ENCODE results near the gene HLA-DQA1.

HLA-DQA1 gene

DNA sequence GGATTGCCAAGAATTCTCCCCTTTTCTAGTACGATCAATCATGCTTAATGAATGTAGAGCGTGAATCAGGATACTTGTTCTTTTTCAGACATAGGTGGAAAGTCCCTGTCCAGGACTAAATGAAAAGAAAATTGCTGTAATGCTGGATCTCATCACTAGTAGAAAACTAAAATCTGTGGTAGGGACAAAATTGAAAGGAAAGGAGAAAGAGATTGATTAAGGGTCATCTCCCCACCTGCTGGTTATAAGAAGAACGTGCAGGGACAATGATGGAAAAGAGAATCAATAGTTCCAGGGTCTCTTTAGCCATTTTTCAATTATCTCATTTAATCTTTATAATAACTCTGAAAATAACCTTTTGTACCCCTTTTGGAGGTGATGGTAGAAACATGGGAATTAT, 28.8 kb upstream of the HLA-DQA1 start:
- WGBS (ENCODE audit: extremely low coverage, insufficient coverage, low lambda C conversion rate): no CpG with 5 or more reads among the region's 3 CpGs
- no peaks in the 10 kb centered on the region for H3K79me1 ChIP-seq (ENCODE audit: low read length)

GRCh38 chr6:32609391-32609730, 27.8 kb upstream of the HLA-DQA1 start:
- H3K36me3 ChIP-seq (ENCODE audit: control insufficient read depth, insufficient read depth, low read length): no peaks in the 10 kb centered on the region
- no peak overlapping the region for H3K27ac ChIP-seq (ENCODE audit: low read depth, low read length)
- no peaks in the 10 kb centered on the region for H3K4me1 ChIP-seq (ENCODE audit: control insufficient read depth, low read depth, low read length)
- H3K79me2 ChIP-seq (ENCODE audit: control insufficient read depth, insufficient read depth, low read length): no peaks in the 10 kb centered on the region
- H3K4me2 ChIP-seq (ENCODE audit: low read length): no peak overlapping the region
- H3K23ac ChIP-seq (ENCODE audit: low read length): no peak overlapping the region
- no peak for DNase-seq
- 100% methylated on average over 3 of the region's 3 CpGs for WGBS (ENCODE audit: extremely low coverage, insufficient coverage, low lambda C conversion rate)
- no peak overlapping the region for H4K5ac ChIP-seq (ENCODE audit: low read length)
- no peaks in the 10 kb centered on the region for H3K27me3 ChIP-seq (ENCODE audit: insufficient read depth, low read length, poor library complexity)
- no peaks in the 10 kb centered on the region for H3K79me1 ChIP-seq (ENCODE audit: low read length)
- H2BK5ac ChIP-seq (ENCODE audit: low read length): no peak overlapping the region
- H2BK15ac ChIP-seq (replicated peaks; ENCODE audit: low read depth): no peak overlapping the region
- no peak overlapping the region for H3K18ac ChIP-seq (ENCODE audit: low read length)
- no peak overlapping the region for H3K9ac ChIP-seq (ENCODE audit: low read length)
- H3K56ac ChIP-seq (ENCODE audit: low read length): no peak overlapping the region
- no peak overlapping the region for H3K4ac ChIP-seq (ENCODE audit: low read depth, low read length)
- no peak overlapping the region for H3K4me3 ChIP-seq (ENCODE audit: low read length)
- H4K8ac ChIP-seq (ENCODE audit: low read depth, low read length): no peak overlapping the region
- peak overlapping the region; percentile 54 for H2BK120ac ChIP-seq (ENCODE audit: low read depth, low read length)
- H2AK5ac ChIP-seq (ENCODE audit: low read length): no peak overlapping the region

More for the DNA sequence above, 28.8 kb upstream of the HLA-DQA1 start:
- Histone ChIP-seq H4K5ac (ENCODE audit: low read length) (no peak overlapping the region), H3K9ac (ENCODE audit: low read length) (no peak overlapping the region), H2BK5ac (ENCODE audit: low read length) (no peak overlapping the region), H3K79me2 (ENCODE audit: control insufficient read depth, insufficient read depth, low read length) (no peaks in the 10 kb centered on the region), H3K56ac (ENCODE audit: low read length) (no peak overlapping the region), H4K8ac (ENCODE audit: low read depth, low read length) (no peak overlapping the region), H3K4me2 (ENCODE audit: low read length) (no peak overlapping the region), H2BK15ac (replicated peaks; ENCODE audit: low read depth) (no peak overlapping the region), H3K27ac (ENCODE audit: low read depth, low read length) (no peak overlapping the region), H2BK120ac (ENCODE audit: low read depth, low read length) (no peak overlapping the region), H3K4me3 (ENCODE audit: low read length) (no peak overlapping the region), H3K23ac (ENCODE audit: low read length) (no peak overlapping the region), H3K36me3 (ENCODE audit: control insufficient read depth, insufficient read depth, low read length) (no peaks in the 10 kb centered on the region), H3K4me1 (ENCODE audit: control insufficient read depth, low read depth, low read length) (no peaks in the 10 kb centered on the region), H2AK5ac (ENCODE audit: low read length) (no peak overlapping the region), H3K4ac (ENCODE audit: low read depth, low read length) (no peak overlapping the region), H3K18ac (ENCODE audit: low read length) (no peak overlapping the region), H3K27me3 (ENCODE audit: insufficient read depth, low read length, poor library complexity) (no peaks in the 10 kb centered on the region)
- no peak for DNase-seq

- Histone ChIP-seq H3K79me1 (ENCODE audit: low read length) (no peaks in the 10 kb centered on the region), H2BK5ac (ENCODE audit: low read length) (no peak overlapping the region), H2AK5ac (ENCODE audit: low read length) (no peak overlapping the region), H3K27me3 (ENCODE audit: insufficient read depth, low read length, poor library complexity) (no peaks in the 10 kb centered on the region), H2BK120ac (ENCODE audit: low read depth, low read length) (no peak overlapping the region), H3K18ac (ENCODE audit: low read length) (no peak overlapping the region), H3K36me3 (ENCODE audit: control insufficient read depth, insufficient read depth, low read length) (no peaks in the 10 kb centered on the region), H3K4me1 (ENCODE audit: control insufficient read depth, low read depth, low read length) (no peaks in the 10 kb centered on the region), H2BK15ac (replicated peaks; ENCODE audit: low read depth) (no peak overlapping the region), H3K27ac (ENCODE audit: low read depth, low read length) (no peak overlapping the region), H4K8ac (ENCODE audit: low read depth, low read length) (no peak overlapping the region), H3K79me2 (ENCODE audit: control insufficient read depth, insufficient read depth, low read length) (no peaks in the 10 kb centered on the region), H3K23ac (ENCODE audit: low read length) (no peak overlapping the region), H4K5ac (ENCODE audit: low read length) (no peak overlapping the region), H3K4ac (ENCODE audit: low read depth, low read length) (no peak overlapping the region), H3K56ac (ENCODE audit: low read length) (no peak overlapping the region), H3K4me2 (ENCODE audit: low read length) (no peak overlapping the region), H3K9ac (ENCODE audit: low read length) (no peak overlapping the region), H3K4me3 (ENCODE audit: low read length) (no peak overlapping the region)
- WGBS (ENCODE audit: extremely low coverage, insufficient coverage, low lambda C conversion rate): 100% methylated on average over 1 of the region's 8 CpGs
- DNase-seq: peak; percentile 98
Observed at GRCh38 chr6:32609731-32610640, 27.2 kb upstream of the HLA-DQA1 start.

DNA sequence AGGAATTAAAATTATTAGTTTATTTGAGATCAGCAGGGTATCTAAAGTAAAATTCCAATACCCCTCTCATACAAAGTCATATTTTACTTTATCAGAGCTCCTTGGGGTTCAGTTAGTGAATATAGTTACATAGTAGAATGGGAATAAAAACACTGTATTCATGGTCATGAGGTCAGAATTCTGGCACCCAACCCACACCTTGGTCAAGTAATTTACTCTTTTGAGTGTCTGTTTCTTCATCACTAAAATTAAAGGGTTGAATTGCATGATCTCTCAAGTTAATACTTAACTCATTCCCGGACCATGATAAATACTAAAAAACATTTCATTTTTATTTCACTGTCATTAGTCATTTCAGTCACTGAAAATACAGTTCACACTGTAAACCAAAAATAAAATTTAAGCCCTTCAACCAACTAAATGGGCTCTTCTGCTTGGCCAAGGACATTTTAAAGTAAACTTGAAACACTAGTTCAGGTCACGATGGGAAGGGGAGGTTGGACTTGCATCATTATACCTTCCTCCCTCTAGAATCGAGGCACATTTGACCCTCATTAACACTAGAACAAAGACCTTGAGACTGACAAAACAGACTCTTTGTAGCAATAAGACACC, 26.4 kb upstream of the HLA-DQA1 start:
- no peaks in the 10 kb centered on the region for H3K36me3 ChIP-seq (ENCODE audit: control insufficient read depth, insufficient read depth, low read length)
- WGBS (ENCODE audit: extremely low coverage, insufficient coverage, low lambda C conversion rate): no CpG with 5 or more reads among the region's 3 CpGs
- DNase-seq: no peak
- H3K79me1 ChIP-seq (ENCODE audit: low read length): no peaks in the 10 kb centered on the region
- H3K4me1 ChIP-seq (ENCODE audit: control insufficient read depth, low read depth, low read length): no peaks in the 10 kb centered on the region
- no peak overlapping the region for H3K18ac ChIP-seq (ENCODE audit: low read length)
- no peak overlapping the region for H2BK5ac ChIP-seq (ENCODE audit: low read length)
- H4K5ac ChIP-seq (ENCODE audit: low read length): no peak overlapping the region
- no peak overlapping the region for H2BK120ac ChIP-seq (ENCODE audit: low read depth, low read length)
- H3K9ac ChIP-seq (ENCODE audit: low read length): no peak overlapping the region
- H3K4me2 ChIP-seq (ENCODE audit: low read length): no peak overlapping the region
- no peak overlapping the region for H3K4me3 ChIP-seq (ENCODE audit: low read length)
- H3K23ac ChIP-seq (ENCODE audit: low read length): no peak overlapping the region
- H2BK15ac ChIP-seq (replicated peaks; ENCODE audit: low read depth): no peak overlapping the region
- no peak overlapping the region for H2AK5ac ChIP-seq (ENCODE audit: low read length)
- no peak overlapping the region for H4K8ac ChIP-seq (ENCODE audit: low read depth, low read length)
- no peaks in the 10 kb centered on the region for H3K79me2 ChIP-seq (ENCODE audit: control insufficient read depth, insufficient read depth, low read length)
- no peaks in the 10 kb centered on the region for H3K27me3 ChIP-seq (ENCODE audit: insufficient read depth, low read length, poor library complexity)
- H3K56ac ChIP-seq (ENCODE audit: low read length): no peak overlapping the region
- H3K4ac ChIP-seq (ENCODE audit: low read depth, low read length): no peak overlapping the region
- H3K27ac ChIP-seq (ENCODE audit: low read depth, low read length): no peak overlapping the region

GRCh38 chr6:32613475-32613874, 23.7 kb upstream of the HLA-DQA1 start:
- Histone ChIP-seq H2BK5ac (ENCODE audit: low read length) (no peak overlapping the region), H3K56ac (ENCODE audit: low read length) (no peak overlapping the region), H3K79me1 (ENCODE audit: low read length) (no peaks in the 10 kb centered on the region), H2BK120ac (ENCODE audit: low read depth, low read length) (no peak overlapping the region), H3K4ac (ENCODE audit: low read depth, low read length) (no peak overlapping the region), H2AK5ac (ENCODE audit: low read length) (no peak overlapping the region), H4K8ac (ENCODE audit: low read depth, low read length) (no peak overlapping the region), H3K23ac (ENCODE audit: low read length) (no peak overlapping the region), H3K27ac (ENCODE audit: low read depth, low read length) (no peak overlapping the region), H3K27me3 (ENCODE audit: insufficient read depth, low read length, poor library complexity) (no peaks in the 10 kb centered on the region), H3K4me3 (ENCODE audit: low read length) (no peak overlapping the region), H3K9ac (ENCODE audit: low read length) (no peak overlapping the region), H3K79me2 (ENCODE audit: control insufficient read depth, insufficient read depth, low read length) (no peaks in the 10 kb centered on the region), H3K18ac (ENCODE audit: low read length) (no peak overlapping the region), H3K4me1 (ENCODE audit: control insufficient read depth, low read depth, low read length) (no peaks in the 10 kb centered on the region), H3K4me2 (ENCODE audit: low read length) (no peak overlapping the region), H4K5ac (ENCODE audit: low read length) (no peak overlapping the region), H2BK15ac (replicated peaks; ENCODE audit: low read depth) (no peak overlapping the region), H3K36me3 (ENCODE audit: control insufficient read depth, insufficient read depth, low read length) (no peaks in the 10 kb centered on the region)
- no peak for DNase-seq
- WGBS (ENCODE audit: extremely low coverage, insufficient coverage, low lambda C conversion rate): no CpG with 5 or more reads among the region's 6 CpGs
